NCI-H1092 (cell line): ENCODE results near the gene TPP2.

ENCODE experiments used
- DNase-seq: peaks from one replicate; lab custom pipeline; 2025; lab: John Stamatoyannopoulos, UW

Gene TPP2

GRCh38 chr13:102597029-102597961 is 509 bp downstream of the TPP2 start:
- DNase-seq, result no peak

- DNase-seq, result no peak
Measured at GRCh38 chr13:102598061-102598460, 1.3 kb downstream of the TPP2 start.

- no peak for DNase-seq
Measured at GRCh38 chr13:102599426-102600012, 2.7 kb downstream of the TPP2 start.

- no peak for DNase-seq
Measured at GRCh38 chr13:102606537-102607309, 9.9 kb downstream of the TPP2 start.

GRCh38 chr13:102608974-102609373 is 12.2 kb downstream of the TPP2 start:
- DNase-seq, result no peak

- no peak for DNase-seq
Measured at GRCh38 chr13:102609696-102610095, 12.9 kb downstream of the TPP2 start.

GRCh38 chr13:102610296-102610895 is 13.6 kb downstream of the TPP2 start:
- no peak for DNase-seq

- DNase-seq, result no peak
Measured at GRCh38 chr13:102617697-102618350, 21.0 kb downstream of the TPP2 start.

GRCh38 chr13:102620516-102620915 is 23.7 kb downstream of the TPP2 start:
- no peak for DNase-seq

- no peak for DNase-seq
Measured at GRCh38 chr13:102626928-102627327, 30.1 kb downstream of the TPP2 start.

GRCh38 chr13:102628559-102628958 is 31.8 kb downstream of the TPP2 start:
- DNase-seq, result no peak

GRCh38 chr13:102631198-102631597 is 34.4 kb downstream of the TPP2 start:
- DNase-seq, result no peak

GRCh38 chr13:102638741-102639140 is 42.0 kb downstream of the TPP2 start:
- DNase-seq, result no peak

- DNase-seq, result no peak
Measured at GRCh38 chr13:102642029-102642428, 45.2 kb downstream of the TPP2 start.

GRCh38 chr13:102642475-102642874 is 45.7 kb downstream of the TPP2 start:
- peak; percentile 65 for DNase-seq

- DNase-seq, result no peak
Measured at GRCh38 chr13:102643656-102644055, 46.9 kb downstream of the TPP2 start.

- no peak for DNase-seq
Measured at GRCh38 chr13:102645701-102646100, 48.9 kb downstream of the TPP2 start.

GRCh38 chr13:102648046-102648445 is 51.3 kb downstream of the TPP2 start:
- DNase-seq, result no peak

- no peak for DNase-seq
Measured at GRCh38 chr13:102650444-102650843, 53.7 kb downstream of the TPP2 start.

GRCh38 chr13:102651392-102651791 is 54.6 kb downstream of the TPP2 start:
- DNase-seq, result no peak

GRCh38 chr13:102651892-102652291 is 55.1 kb downstream of the TPP2 start:
- no peak for DNase-seq

GRCh38 chr13:102654756-102655155 is 58.0 kb downstream of the TPP2 start:
- no peak for DNase-seq
